ENCODE results near the gene GLI1.

DNA sequence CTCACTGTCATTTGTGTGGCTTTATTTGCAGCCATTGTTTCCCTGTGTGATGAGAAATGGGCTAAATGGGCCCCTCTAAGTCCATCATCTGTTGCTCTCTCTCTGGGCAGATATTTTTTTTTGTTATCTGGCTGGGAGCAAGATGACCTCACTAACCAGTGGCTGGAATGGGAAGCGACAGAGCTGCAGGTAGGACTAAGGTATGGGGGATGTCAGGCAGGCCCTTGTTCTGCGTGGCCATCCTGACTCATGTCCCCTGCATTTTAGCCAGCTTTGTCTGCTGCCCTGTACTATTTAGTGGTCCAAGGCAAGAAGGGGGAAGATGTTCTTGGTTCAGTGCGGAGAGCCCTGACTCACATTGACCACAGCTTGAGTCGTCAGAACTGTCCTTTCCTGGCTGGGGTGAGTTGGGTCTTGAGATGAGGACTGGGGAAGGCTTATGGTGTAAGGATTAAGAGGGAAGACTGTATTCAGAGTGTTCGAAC lies 29.6 kb downstream of the GLI1 start:
- TF ChIP-seq, protein P1, sequence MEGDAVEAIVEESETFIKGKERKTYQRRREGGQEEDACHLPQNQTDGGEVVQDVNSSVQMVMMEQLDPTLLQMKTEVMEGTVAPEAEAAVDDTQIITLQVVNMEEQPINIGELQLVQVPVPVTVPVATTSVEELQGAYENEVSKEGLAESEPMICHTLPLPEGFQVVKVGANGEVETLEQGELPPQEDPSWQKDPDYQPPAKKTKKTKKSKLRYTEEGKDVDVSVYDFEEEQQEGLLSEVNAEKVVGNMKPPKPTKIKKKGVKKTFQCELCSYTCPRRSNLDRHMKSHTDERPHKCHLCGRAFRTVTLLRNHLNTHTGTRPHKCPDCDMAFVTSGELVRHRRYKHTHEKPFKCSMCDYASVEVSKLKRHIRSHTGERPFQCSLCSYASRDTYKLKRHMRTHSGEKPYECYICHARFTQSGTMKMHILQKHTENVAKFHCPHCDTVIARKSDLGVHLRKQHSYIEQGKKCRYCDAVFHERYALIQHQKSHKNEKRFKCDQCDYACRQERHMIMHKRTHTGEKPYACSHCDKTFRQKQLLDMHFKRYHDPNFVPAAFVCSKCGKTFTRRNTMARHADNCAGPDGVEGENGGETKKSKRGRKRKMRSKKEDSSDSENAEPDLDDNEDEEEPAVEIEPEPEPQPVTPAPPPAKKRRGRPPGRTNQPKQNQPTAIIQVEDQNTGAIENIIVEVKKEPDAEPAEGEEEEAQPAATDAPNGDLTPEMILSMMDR (IDR thresholded peaks at IDR 0.05; ENCODE audit: insufficient read depth, low read length) = no peak
- TF ChIP-seq, protein P2, sequence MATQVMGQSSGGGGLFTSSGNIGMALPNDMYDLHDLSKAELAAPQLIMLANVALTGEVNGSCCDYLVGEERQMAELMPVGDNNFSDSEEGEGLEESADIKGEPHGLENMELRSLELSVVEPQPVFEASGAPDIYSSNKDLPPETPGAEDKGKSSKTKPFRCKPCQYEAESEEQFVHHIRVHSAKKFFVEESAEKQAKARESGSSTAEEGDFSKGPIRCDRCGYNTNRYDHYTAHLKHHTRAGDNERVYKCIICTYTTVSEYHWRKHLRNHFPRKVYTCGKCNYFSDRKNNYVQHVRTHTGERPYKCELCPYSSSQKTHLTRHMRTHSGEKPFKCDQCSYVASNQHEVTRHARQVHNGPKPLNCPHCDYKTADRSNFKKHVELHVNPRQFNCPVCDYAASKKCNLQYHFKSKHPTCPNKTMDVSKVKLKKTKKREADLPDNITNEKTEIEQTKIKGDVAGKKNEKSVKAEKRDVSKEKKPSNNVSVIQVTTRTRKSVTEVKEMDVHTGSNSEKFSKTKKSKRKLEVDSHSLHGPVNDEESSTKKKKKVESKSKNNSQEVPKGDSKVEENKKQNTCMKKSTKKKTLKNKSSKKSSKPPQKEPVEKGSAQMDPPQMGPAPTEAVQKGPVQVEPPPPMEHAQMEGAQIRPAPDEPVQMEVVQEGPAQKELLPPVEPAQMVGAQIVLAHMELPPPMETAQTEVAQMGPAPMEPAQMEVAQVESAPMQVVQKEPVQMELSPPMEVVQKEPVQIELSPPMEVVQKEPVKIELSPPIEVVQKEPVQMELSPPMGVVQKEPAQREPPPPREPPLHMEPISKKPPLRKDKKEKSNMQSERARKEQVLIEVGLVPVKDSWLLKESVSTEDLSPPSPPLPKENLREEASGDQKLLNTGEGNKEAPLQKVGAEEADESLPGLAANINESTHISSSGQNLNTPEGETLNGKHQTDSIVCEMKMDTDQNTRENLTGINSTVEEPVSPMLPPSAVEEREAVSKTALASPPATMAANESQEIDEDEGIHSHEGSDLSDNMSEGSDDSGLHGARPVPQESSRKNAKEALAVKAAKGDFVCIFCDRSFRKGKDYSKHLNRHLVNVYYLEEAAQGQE (IDR thresholded peaks at IDR 0.05; ENCODE audit: insufficient replicate concordance, low read depth) = no peak
- no peak for TF ChIP-seq GABPA (IDR thresholded peaks at IDR 0.05; ENCODE audit: low read depth)
- no peak for TF ChIP-seq POLR2AphosphoS5 (IDR thresholded peaks at IDR 0.05; ENCODE audit: low read depth)
- no peak for TF ChIP-seq SPI1 (IDR thresholded peaks at IDR 0.05; ENCODE audit: borderline replicate concordance, low read depth)
